Upper lobe of left lung (tissue), 4 donors: ENCODE measurements around the gene PSTPIP2.

Experiments
- POLR2AphosphoS5 ChIP-seq, 2 donors: sonication (generic); formaldehyde crosslinking; IDR thresholded peaks; one replicate each; pipeline ENCODE4 v1.5.1; 2017; ENCODE audit warnings: antibody characterized with exemption in 2 of 2
- TF ChIP-seq, protein P1 (sequence below), 6 experiments: fragments of 450-650 bp in 4 of 6; fragments of 200-600 bp in 2 of 6; sonication (generic) in 2 of 6; IDR thresholded peaks; one replicate each; pipeline ENCODE4 v1.5.1; 2016 to 2019; ENCODE audit warnings: antibody characterized with exemption in 6 of 6

GRCh38 chr18:45954070-45954934, 117.8 kb downstream of the PSTPIP2 start:
- TF ChIP-seq, protein P1, sequence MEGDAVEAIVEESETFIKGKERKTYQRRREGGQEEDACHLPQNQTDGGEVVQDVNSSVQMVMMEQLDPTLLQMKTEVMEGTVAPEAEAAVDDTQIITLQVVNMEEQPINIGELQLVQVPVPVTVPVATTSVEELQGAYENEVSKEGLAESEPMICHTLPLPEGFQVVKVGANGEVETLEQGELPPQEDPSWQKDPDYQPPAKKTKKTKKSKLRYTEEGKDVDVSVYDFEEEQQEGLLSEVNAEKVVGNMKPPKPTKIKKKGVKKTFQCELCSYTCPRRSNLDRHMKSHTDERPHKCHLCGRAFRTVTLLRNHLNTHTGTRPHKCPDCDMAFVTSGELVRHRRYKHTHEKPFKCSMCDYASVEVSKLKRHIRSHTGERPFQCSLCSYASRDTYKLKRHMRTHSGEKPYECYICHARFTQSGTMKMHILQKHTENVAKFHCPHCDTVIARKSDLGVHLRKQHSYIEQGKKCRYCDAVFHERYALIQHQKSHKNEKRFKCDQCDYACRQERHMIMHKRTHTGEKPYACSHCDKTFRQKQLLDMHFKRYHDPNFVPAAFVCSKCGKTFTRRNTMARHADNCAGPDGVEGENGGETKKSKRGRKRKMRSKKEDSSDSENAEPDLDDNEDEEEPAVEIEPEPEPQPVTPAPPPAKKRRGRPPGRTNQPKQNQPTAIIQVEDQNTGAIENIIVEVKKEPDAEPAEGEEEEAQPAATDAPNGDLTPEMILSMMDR (IDR thresholded peaks at IDR 0.05), result no peak
- TF ChIP-seq POLR2AphosphoS5 (IDR thresholded peaks at IDR 0.05), result no peak
